HG03558 (cell line): Measurements from ENCODE around the gene DIPK1B.

ENCODE experiments used
- ATAC-seq: cut with Tn5 transposase; IDR thresholded peaks from one replicate; pipeline ENCODE4 v1.9.1; 2021; ENCODE audit warnings: moderate number of reproducible peaks; ENCODE audit not compliant: unreplicated experiment; ENCODE audit errors: extremely low read depth

The DIPK1B gene

GRCh38 chr9:136711751-136712689 is at the start of gene DIPK1B:
Gene DIPK1B (plus strand): TSS chr9:136712572. CDS start chr9:136712666, 94 bp downstream.
- no peak for ATAC-seq

DNA sequence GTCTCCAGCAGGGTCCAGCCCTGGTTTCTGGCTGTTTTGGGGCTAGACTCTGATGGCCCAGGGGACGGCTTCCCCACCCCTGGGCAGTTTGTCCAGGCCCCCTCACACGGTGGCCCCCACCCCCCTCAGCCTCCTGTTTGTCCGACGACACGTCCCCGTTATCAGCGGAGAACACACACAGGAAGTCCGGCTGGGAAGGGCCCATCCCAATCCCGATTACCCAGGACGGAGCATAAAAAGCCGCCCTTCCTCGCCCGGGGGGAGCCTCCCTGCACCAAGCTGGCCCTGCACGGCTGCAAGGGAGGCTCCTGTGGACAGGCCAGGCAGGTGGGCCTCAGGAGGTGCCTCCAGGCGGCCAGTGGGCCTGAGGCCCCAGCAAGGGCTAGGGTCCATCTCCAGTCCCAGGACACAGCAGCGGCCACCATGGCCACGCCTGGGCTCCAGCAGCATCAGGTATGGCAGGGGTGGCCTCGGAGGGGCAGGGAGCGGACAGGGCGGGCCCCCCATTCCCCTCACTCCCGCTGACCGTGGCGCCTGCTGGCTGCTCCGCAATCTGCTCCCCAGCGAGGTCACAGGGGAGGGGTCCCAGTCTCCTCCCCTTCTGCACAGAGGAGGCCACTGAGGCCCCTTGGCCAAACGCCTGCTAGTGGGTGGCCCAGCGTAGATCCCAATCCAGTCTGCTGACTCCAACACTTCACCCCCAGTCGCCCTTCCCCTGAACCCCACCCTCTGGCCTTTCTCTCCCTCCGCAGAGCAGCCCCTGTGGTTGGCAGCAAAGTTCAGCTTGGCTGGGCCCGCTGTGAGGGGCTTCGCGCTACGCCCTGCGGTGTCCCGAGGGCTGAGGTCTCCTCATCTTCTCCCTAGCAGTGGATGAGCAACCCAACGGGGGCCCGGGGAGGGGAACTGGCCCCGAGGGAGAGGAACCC is 49.5 kb upstream of the DIPK1B start, which contains the start of gene EGFL7:
Gene EGFL7 (plus strand): TSS at position 261 of the 926 bp plus-strand sequence. CDS start 5,367 bp downstream, outside the sequence.
- no peak for ATAC-seq

GRCh38 chr9:136664000-136664915 is 48.1 kb upstream of the DIPK1B start:
- no peak for ATAC-seq

- no peak for ATAC-seq
Measured at GRCh38 chr9:136665111-136665703, 47.2 kb upstream of the DIPK1B start.

- no peak for ATAC-seq
Measured at GRCh38 chr9:136665704-136666371, 46.5 kb upstream of the DIPK1B start.

DNA sequence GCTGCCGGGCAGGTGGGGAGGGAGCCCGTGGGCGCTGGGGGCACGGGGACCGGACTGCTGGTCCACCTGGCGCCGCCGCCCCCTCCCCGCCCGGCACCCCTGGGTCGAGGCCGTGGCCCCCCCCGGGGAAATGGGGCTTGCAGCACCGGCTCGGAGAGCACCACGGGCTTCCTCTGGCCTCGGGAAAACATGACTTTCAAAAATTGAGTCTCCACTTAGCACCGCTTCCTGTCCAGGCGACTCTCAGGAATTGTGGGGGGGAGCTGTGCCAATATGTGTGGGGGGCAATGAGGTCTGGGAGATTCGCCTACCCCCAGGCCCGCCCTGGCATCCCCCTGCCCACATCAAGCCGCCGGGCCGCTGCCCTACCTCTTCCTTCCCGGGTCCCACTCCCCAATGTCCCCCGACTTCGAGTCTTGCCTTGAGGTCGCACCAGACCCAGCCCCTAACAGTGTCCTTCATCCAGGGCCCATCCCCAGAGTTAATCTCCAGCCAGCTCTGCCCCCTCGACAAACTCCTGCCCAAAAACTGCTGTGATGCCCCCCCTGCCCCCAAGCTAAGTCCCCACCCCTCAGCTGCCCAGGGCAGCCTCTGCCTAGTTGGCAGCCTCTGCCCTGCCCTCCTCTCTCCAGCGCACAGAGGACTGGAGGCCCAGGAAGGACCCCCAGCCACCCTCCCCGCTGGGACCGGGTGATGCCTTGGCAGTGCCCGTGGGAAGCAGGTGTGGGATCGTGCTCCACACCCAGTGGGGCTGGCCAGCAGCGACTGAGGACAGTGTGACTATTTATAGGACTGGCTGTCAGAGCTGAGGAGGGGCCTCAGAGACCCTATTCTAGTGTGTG is 45.8 kb upstream of the DIPK1B start:
- ATAC-seq = no peak

GRCh38 chr9:136667214-136667939 is 45.0 kb upstream of the DIPK1B start:
- ATAC-seq = no peak

DNA sequence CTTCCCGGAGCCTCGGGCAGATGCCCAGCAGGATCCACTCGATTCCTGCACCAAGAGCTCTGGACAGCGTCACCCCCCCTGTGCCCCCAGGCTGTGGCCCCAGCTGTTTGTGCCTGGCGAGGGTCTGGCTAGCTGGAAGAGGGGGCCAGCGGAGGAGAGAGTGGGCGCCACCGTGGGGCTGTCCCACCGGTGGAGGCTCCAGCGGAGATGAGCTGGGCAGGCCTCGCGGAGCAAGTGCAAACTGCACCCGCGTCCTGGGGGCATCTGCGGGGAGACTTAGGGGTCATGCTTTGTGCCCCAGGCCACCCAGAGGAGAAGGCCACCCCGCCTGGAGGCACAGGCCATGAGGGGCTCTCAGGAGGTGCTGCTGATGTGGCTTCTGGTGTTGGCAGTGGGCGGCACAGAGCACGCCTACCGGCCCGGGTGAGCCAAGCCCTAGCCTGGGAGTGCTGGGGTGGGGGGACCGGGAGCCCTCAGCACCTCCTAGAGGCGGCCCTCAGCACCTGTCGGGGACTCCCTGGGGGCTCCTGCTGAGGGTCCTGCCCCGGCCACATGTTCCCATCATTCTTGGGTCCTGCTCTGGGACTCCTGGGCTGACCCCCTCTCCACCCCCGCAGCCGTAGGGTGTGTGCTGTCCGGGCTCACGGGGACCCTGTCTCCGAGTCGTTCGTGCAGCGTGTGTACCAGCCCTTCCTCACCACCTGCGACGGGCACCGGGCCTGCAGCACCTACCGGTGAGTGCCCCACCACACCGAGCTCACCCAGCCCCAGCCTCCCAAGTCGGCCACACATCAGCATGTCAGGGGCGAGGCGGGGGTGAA is 44.2 kb upstream of the DIPK1B start:
- ATAC-seq = no peak

- ATAC-seq = no peak
Measured at GRCh38 chr9:136668983-136669790, 43.2 kb upstream of the DIPK1B start.

- no peak for ATAC-seq
Measured at GRCh38 chr9:136669791-136670464, 42.4 kb upstream of the DIPK1B start.

DNA sequence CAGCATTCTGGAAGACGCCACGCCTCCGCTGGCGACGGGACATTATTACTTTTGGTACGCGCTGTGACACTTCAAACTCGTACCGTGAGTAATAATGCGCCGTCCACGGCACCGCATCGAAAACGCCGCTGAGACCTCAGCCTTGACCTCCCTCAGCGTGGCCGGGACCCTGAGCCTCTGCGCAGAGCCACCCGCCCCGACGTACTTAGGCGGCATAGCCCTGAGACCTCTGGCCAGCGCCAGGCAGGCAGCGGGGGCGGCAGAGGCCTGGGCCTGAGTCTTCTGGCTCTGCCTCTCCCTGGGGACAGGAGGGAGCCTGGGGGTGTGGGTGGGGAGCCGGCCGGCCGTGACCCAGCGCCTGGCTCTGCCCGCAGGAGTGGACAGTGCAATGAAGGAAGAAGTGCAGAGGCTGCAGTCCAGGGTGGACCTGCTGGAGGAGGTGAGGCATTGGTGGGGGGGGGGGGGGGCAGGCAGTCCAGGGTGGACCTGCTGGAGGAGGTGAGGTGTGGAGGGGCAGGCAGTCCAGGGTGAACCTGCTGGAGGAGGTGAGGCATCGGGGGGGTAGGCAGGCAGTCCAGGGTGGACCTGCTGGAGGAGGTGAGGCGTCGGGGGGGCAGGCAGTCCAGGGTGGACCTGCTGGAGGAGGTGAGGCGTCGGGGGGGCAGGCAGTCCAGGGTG is 41.7 kb upstream of the DIPK1B start:
- no peak for ATAC-seq

DNA sequence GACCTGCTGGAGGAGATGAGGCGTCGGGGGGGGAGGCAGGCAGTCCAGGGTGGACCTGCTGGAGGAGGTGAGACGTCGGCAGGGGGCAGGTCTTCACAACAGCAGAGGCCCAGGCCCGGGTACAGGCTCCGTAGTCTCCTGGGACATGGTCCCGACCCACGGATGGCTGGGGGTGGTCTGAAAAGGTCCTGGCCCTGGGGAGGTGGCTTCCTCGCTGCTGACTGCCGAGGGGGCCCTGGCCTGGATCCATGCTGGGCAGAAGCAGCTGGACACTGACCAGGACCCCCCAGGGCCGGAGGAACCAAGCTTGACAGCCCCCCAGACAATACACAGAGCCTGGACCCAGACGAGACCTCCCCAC is 41.1 kb upstream of the DIPK1B start:
- ATAC-seq = no peak

DNA sequence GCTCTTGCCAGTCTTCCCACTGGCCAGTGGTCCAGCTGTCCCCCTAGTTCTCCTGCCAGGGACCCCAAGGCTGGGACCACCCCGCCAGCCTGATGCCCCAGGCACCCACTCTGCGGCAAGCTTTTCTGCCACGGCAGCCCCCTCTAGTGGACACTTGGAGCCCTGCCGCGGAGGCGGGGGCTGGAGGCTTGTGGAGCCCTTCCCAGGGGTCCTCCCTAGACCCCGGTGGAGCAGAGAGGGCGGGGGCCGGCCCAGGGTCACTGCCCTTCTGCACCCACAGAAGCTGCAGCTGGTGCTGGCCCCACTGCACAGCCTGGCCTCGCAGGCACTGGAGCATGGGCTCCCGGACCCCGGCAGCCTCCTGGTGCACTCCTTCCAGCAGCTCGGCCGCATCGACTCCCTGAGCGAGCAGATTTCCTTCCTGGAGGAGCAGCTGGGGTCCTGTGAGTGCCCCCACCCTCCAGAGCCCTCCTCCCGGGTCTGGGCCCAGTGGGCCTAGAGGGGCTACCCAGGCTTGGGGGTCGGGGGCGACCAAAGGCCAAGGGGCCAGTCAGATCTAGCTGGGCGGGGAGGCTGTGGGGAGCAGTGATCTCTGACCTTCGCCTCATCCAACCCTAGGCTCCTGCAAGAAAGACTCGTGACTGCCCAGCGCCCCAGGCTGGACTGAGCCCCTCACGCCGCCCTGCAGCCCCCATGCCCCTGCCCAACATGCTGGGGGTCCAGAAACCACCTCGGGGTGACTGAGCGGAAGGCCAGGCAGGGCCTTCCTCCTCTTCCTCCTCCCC is 40.5 kb upstream of the DIPK1B start:
- ATAC-seq = no peak
